C4-2B (cell line): ENCODE measurements around the gene NRIP3.

ENCODE experiments used
- ZFX ChIP-seq: fragments of 450-650 bp; IDR thresholded peaks from 2 replicates; pipeline ENCODE4 v1.6.1; 2017
- TF ChIP-seq, protein P1 (sequence below): fragments of 450-650 bp; conservative IDR thresholded peaks from 2 replicates; pipeline ENCODE4 v1.5.1; 2017; ENCODE audit warnings: mild to moderate bottlenecking

GRCh38 chr11:9038541-9038940 is 34.7 kb upstream of the NRIP3 start:
- TF ChIP-seq, protein P1, sequence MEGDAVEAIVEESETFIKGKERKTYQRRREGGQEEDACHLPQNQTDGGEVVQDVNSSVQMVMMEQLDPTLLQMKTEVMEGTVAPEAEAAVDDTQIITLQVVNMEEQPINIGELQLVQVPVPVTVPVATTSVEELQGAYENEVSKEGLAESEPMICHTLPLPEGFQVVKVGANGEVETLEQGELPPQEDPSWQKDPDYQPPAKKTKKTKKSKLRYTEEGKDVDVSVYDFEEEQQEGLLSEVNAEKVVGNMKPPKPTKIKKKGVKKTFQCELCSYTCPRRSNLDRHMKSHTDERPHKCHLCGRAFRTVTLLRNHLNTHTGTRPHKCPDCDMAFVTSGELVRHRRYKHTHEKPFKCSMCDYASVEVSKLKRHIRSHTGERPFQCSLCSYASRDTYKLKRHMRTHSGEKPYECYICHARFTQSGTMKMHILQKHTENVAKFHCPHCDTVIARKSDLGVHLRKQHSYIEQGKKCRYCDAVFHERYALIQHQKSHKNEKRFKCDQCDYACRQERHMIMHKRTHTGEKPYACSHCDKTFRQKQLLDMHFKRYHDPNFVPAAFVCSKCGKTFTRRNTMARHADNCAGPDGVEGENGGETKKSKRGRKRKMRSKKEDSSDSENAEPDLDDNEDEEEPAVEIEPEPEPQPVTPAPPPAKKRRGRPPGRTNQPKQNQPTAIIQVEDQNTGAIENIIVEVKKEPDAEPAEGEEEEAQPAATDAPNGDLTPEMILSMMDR = no peak
- no peak for TF ChIP-seq ZFX
